SIG-M5 treated with dmso at 0.1 percent for 504 hours (cell line): Measurements from ENCODE around the gene PRDM16.

Experiments
- DNase-seq: peaks from one replicate; lab custom pipeline; 2025; ENCODE audit not compliant: unreplicated experiment; lab: John Stamatoyannopoulos, UW

Gene PRDM16

GRCh38 chr1:3381901-3382300 lies 312.9 kb downstream of the PRDM16 start:
- DNase-seq, result no peak

- no peak for DNase-seq
Measured at GRCh38 chr1:3382326-3383057, 313.5 kb downstream of the PRDM16 start.

GRCh38 chr1:3383679-3384078 lies 314.7 kb downstream of the PRDM16 start:
- no peak for DNase-seq

GRCh38 chr1:3384407-3384806 lies 315.4 kb downstream of the PRDM16 start:
- no peak for DNase-seq

GRCh38 chr1:3386205-3387002 lies 317.4 kb downstream of the PRDM16 start:
- no peak for DNase-seq

- DNase-seq, result no peak
Measured at GRCh38 chr1:3387401-3387800, 318.4 kb downstream of the PRDM16 start.

GRCh38 chr1:3389093-3389833 lies 320.3 kb downstream of the PRDM16 start:
- no peak for DNase-seq

- DNase-seq, result no peak
Measured at GRCh38 chr1:3390291-3390690, 321.3 kb downstream of the PRDM16 start.

GRCh38 chr1:3391711-3392110 lies 322.7 kb downstream of the PRDM16 start:
- no peak for DNase-seq

- no peak for DNase-seq
Measured at GRCh38 chr1:3393024-3393986, 324.3 kb downstream of the PRDM16 start.

GRCh38 chr1:3393987-3394920 lies 325.3 kb downstream of the PRDM16 start:
- no peak for DNase-seq

GRCh38 chr1:3396411-3396810 lies 327.4 kb downstream of the PRDM16 start:
- no peak for DNase-seq

- DNase-seq, result no peak
Measured at GRCh38 chr1:3397311-3397710, 328.3 kb downstream of the PRDM16 start.

GRCh38 chr1:3398396-3399140 lies 329.6 kb downstream of the PRDM16 start:
- DNase-seq, result no peak

- DNase-seq, result no peak
Measured at GRCh38 chr1:3399732-3400131, 330.7 kb downstream of the PRDM16 start.

- no peak for DNase-seq
Measured at GRCh38 chr1:3401585-3402257, 332.7 kb downstream of the PRDM16 start.

- no peak for DNase-seq
Measured at GRCh38 chr1:3402258-3403010, 333.4 kb downstream of the PRDM16 start.

GRCh38 chr1:3403011-3403345 lies 334.0 kb downstream of the PRDM16 start:
- no peak for DNase-seq
